Measurements from ENCODE around the gene MIB2. TPM values are rescaled to one million over a fixed set of nuclear protein-coding genes. Genes with fewer than 3 reads are reported as not detected.
A peak's percentile ranks its signal among the peaks of the same experiment; 100 is the strongest.

The MIB2 gene
- total and polyA plus RNA-seq, 12 donors = 1.3 to 608 (median 85.8) TPM

GRCh38 chr1:1614204-1614953 lies 921 bp upstream of the MIB2 start:
- Histone ChIP-seq H3K27me3 (no peaks in the 10 kb centered on the region), H3K27ac (peak overlapping the region; percentile 99 to 100 (median 100)), H3K9me3 (replicated peaks in 1 of 3) (no peaks in the 10 kb centered on the region), H3K4me1 (replicated peaks in 1 of 2) (peaks cover 23 to 42% of the 10 kb centered on the region in 2 donors), H3K4me3 (peak overlapping the region in 2 of 4 donors; percentile 86 to 100), H3K36me3 (replicated peaks in 1 of 2) (peaks cover 0 to 8% of the 10 kb centered on the region in 2 donors)
- TF ChIP-seq CTCF (IDR thresholded peaks at IDR 0.05) = no peak
- peak in 1 of 2 donors; percentile 58 for TF ChIP-seq POLR2A (IDR thresholded peaks at IDR 0.05)
- 9 to 20% (median 13%) methylated on average over 13 to 30 of the region's 30 CpGs for WGBS, 4 donors
- DNase-seq = peak in 6 of 7 donors; percentile 76 to 90 (median 84)
- intact Hi-C loops (cut with DNase I) = no loop called here

- Histone ChIP-seq H3K27me3 (no peaks in the 10 kb centered on the region), H3K9me3 (replicated peaks in 1 of 3) (no peaks in the 10 kb centered on the region), H3K4me1 (replicated peaks in 1 of 2) (peaks cover 23 to 42% of the 10 kb centered on the region in 2 donors), H3K36me3 (replicated peaks in 1 of 2) (peaks cover 0 to 8% of the 10 kb centered on the region in 2 donors), H3K27ac (peak overlapping the region; percentile 99 to 100 (median 100)), H3K4me3 (peak overlapping the region in 2 of 4 donors; percentile 86 to 100)
- 0 to 1% (median 0%) methylated on average over 18 to 23 of the region's 23 CpGs for WGBS, 4 donors
- TF ChIP-seq POLR2A (IDR thresholded peaks at IDR 0.05) = no peak
- peak in 1 of 6 experiments; percentile 5 for TF ChIP-seq CTCF (IDR thresholded peaks at IDR 0.05)
- no peak for DNase-seq
- intact Hi-C loops (cut with DNase I) = no loop called here
Measured at GRCh38 chr1:1614954-1615255, 395 bp upstream of the MIB2 start.

DNA sequence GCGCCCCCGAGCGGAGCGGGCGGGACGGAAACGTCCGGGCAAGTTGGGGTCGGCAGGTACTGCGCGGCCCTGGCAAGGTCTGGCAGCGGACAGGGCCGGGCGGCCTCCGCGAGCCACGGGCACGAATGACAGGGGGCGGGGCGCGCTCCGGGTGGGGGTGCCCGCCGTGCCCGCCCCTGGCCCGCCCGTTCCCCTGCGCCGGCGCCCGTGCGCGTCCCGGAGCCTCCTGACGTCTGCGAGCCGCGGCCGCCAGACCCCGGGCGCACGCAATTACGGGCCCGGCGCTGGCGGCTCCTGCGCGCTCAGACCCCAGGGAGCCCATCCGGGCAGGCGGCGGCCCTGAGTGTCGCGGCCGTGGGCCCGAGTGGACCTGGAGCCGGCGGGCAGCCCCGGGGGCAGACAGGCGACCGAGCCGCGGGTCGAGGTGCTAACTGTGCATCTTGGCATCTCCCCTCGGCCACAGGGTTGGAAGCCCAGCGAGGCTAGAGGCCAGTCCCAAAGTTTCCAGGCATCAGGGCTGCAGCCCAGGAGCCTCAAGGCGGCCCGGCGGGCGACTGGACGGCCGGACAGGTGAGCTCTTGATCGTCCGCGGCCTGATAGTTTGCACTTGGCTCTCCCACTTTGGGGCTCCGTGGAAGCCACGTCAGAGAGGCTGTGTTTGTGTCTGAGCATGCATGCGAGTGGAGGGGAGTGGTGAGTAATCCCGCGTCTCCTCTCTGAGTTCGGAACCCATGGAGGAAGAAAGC lies 918 bp downstream of the MIB2 start:
- 3 to 40% (median 9%) methylated on average over 1 to 79 of the region's 80 CpGs for WGBS, 4 donors
- intact Hi-C loops (cut with DNase I) = no loop called here
- Histone ChIP-seq H3K4me1 (replicated peaks in 1 of 2) (peaks cover 23 to 37% of the 10 kb centered on the region in 2 donors), H3K4me3 (peak overlapping the region; percentile 36 to 100 (median 72)), H3K27ac (peak overlapping the region; percentile 99 to 100 (median 100)), H3K36me3 (replicated peaks in 1 of 2) (peaks cover 0 to 8% of the 10 kb centered on the region in 2 donors), H3K9me3 (replicated peaks in 1 of 3) (no peaks in the 10 kb centered on the region), H3K27me3 (no peaks in the 10 kb centered on the region)
- DNase-seq = peak in 3 of 7 donors; percentile 50 to 69 (median 65)
- TF ChIP-seq CTCF (IDR thresholded peaks at IDR 0.05) = no peak
- no peak for TF ChIP-seq POLR2A (IDR thresholded peaks at IDR 0.05)

DNA sequence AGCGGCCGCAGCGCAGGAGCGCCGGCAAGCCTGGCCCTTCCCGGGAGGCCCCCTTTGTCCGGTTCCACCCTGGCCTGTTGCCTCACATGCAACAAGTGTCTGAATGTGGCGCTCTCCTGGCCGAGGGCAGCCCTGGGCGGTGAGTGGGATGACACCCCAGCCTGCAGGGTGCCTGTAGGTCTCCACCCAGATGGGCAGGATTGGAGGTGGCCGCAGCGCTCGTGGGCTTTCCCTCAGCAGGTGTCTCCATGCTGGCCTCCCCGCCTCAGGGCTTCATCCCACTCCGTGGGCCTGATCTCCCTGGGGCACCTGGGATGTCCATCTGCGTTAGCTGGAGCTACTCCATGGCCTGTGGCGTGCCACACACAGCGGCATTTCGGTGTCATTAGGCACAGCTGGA lies 1.5 kb downstream of the MIB2 start:
- 70 to 83% (median 80%) methylated on average over 7 to 19 of the region's 19 CpGs for WGBS, 4 donors
- peaks cover 0 to 8% of the 10 kb centered on the region in 2 donors for H3K36me3 ChIP-seq (replicated peaks in 1 of 2)
- no peaks in the 10 kb centered on the region for H3K9me3 ChIP-seq (replicated peaks in 1 of 3)
- no peak for DNase-seq
- no peaks in the 10 kb centered on the region for H3K27me3 ChIP-seq
- intact Hi-C loops (cut with DNase I) = no loop called here
- H3K4me1 ChIP-seq (replicated peaks in 1 of 2) = peaks cover 23 to 31% of the 10 kb centered on the region in 2 donors
- peak overlapping the region in 2 of 4 donors; percentile 86 to 100 for H3K4me3 ChIP-seq
- peak overlapping the region in 1 of 5 donors; percentile 100 for H3K27ac ChIP-seq
- TF ChIP-seq CTCF (IDR thresholded peaks at IDR 0.05) = no peak
- TF ChIP-seq POLR2A (IDR thresholded peaks at IDR 0.05) = no peak
